Heart left ventricle (tissue), 13 donors: ENCODE data around the gene PARD3.

ENCODE experiments used
- CTCF ChIP-seq, 12 donors: fragments of 200-600 bp; sonication (generic) in 4 of 12; IDR thresholded peaks; one replicate each; pipeline versions ENCODE4 v1.5.0 to v1.8.0; 2018 to 2022; ENCODE audit warnings: antibody characterized with exemption in 12 of 12, mild to moderate bottlenecking in 5 of 12
- POLR2A ChIP-seq, 2 donors: fragments of 450-650 bp; IDR thresholded peaks; one replicate each; pipeline ENCODE4 v1.6.1; 2017; ENCODE audit warnings: antibody characterized with exemption in 2 of 2, mild to moderate bottlenecking in 2 of 2, moderate library complexity in 2 of 2
- donor health status: ischemic (EF 13 %, LVEDD 7.1; RV severe dilation, severe dysfunction).
- donor health status: DM: no; HTN: yes; CAD: no.
- donor health status: DM: no; HTN: no; CAD: no.
- donor health status: ischemic (EF 25% LVEDD 6.9; RV normal size, moderate dysfunction).
- donor health status: ischemic (EF 25% LVEDD 5.7; RV mildly dilated, moderate dysfunction).
- donor health status: ischemic (EF 35%, LVEDD 5.7; RV mildly dilated, moderate dysfunction).
- donor health status: nonischemic (EF 11% LVEDD 7.7; RV severe dilation, severe dysfunction).
- donor health status: DM: yes; HTN: yes; CAD: no.
- donor health status: PGD.
- donor health status: ischemic (EF 29% LVEDD 5.4; RV normal size, mild dysfunction).
- donor health status: nonischemic (EF 23%, LVEDD 6.1; RV moderate dilation, normal function).

- no peak for TF ChIP-seq CTCF (IDR thresholded peaks at IDR 0.05)
- TF ChIP-seq POLR2A (IDR thresholded peaks at IDR 0.05), result no peak
Measured at GRCh38 chr10:34114914-34115313, 700.2 kb downstream of the PARD3 start.
